Ishikawa (cell line): ENCODE measurements around the gene COL27A1.

Experiments
- CEBPB ChIP-seq: IDR thresholded peaks from 2 replicates; pipeline ENCODE4 v1.6.1; 2012
- EGR1 ChIP-seq: IDR thresholded peaks from 2 replicates; pipeline ENCODE4 v1.6.1; 2012
- EP300 ChIP-seq: IDR thresholded peaks from 2 replicates; pipeline ENCODE4 v1.6.1; 2012; ENCODE audit warnings: borderline replicate concordance
- MAX ChIP-seq: IDR thresholded peaks from 2 replicates; pipeline ENCODE4 v1.6.1; 2012
- NFIC ChIP-seq: IDR thresholded peaks from 2 replicates; pipeline ENCODE4 v1.6.1; 2012
- REST ChIP-seq: IDR thresholded peaks from 2 replicates; pipeline ENCODE4 v1.6.1; 2012; ENCODE audit warnings: low read depth, mild to moderate bottlenecking
- TAF1 ChIP-seq: IDR thresholded peaks from 2 replicates; pipeline ENCODE4 v1.6.1; 2012; ENCODE audit warnings: low read depth, mild to moderate bottlenecking
- TCF12 ChIP-seq: IDR thresholded peaks from 2 replicates; pipeline ENCODE4 v1.6.1; 2012; ENCODE audit warnings: low read depth
- YY1 ChIP-seq: IDR thresholded peaks from 2 replicates; pipeline ENCODE4 v1.6.1; 2012; ENCODE audit warnings: low read depth

GRCh38 chr9:114308361-114308950 is 153.1 kb downstream of the COL27A1 start:
- TF ChIP-seq YY1 = no peak
- no peak for TF ChIP-seq EP300
- no peak for TF ChIP-seq REST
- TF ChIP-seq TAF1 = no peak
- no peak for TF ChIP-seq NFIC
- TF ChIP-seq TCF12 = no peak
- TF ChIP-seq CEBPB = no peak
- TF ChIP-seq MAX = no peak
- TF ChIP-seq EGR1 = no peak
